GM20000 (cell line): ENCODE results near the gene ARHGAP1.

Experiments
- DNase-seq: peaks from one replicate; pipeline ENCODE4 v3.0.0; 2012; ENCODE audit warnings: low spot score
- CTCF ChIP-seq: IDR thresholded peaks from 2 replicates; pipeline ENCODE4 v1.5.1; 2012; ENCODE audit warnings: mild to moderate bottlenecking, control low read depth; ENCODE audit errors: extremely low read depth, missing control alignments

The ARHGAP1 gene

DNA sequence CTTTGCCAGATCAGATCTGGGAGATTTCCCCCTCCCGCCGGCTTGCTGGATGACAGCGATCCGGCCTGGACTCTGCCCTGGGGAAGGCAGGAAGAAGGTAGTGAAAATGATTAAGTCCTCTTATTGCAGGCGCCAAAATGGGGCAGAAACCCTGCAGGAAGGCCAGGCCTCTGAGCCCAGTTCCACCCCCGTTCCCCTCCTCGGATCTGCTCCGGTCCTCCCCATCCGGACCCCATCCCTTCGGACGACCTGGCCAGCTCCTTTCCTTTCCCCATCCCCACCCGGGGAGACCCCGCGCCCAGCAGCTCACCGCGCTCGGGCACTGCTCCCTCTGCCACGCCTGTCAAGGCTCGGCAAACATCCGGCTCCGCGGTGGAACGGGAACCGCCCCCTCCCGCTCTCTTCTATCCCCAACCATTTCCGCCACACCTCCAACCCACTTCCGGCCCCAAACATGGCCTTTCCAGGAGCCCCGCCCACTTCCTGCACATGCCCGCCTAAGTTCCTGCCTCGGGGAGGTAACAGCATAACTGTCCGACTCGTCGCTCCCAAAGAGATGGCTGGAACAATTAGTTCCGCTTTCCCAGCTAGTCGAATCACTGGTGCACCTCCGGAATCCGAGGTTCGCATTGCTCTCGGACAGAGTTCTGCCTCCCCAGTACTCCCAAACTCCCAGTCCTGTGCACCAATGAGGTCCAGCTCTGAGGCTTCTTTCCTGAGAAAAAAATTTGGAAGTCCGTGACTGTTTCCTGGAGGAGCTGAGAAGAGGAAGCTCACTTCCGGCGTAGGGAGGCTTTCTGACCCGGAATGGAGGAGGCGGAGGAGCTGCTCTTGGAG, at the start of gene ARHGAP1, which contains the start of gene ZNF408:
ARHGAP1 (minus strand) TSS at position 379 of the 837 bp plus-strand sequence. CDS start 4,512 bp downstream, outside the sequence.
ZNF408 (plus strand) TSS at position 791 of the 837 bp plus-strand sequence; CDS start at position 808, 17 bp downstream.
- peak; percentile 95 for DNase-seq
- no peak for TF ChIP-seq CTCF

GRCh38 chr11:46747150-46747549, 46.7 kb upstream of the ARHGAP1 start:
- TF ChIP-seq CTCF, result no peak

DNA sequence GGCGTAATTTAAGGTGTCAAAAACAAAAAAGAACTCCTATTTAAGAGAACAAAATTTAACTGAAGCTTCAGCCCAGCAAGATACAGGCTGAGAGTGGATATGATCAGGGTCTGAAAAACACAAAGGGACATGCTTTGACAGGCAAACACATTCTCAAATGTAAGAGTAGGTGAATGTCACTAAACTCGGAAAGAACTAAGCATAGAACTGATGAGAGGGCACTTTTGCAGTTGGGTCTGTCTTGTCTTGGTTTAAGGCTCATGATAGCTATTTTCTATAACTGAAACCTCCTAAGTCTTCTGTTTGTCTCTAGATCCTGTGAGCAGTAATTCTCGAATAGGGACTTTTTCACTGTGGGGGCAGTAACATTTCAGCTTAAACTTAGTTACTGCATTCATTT, 45.6 kb upstream of the ARHGAP1 start:
- no peak for DNase-seq
- TF ChIP-seq CTCF, result no peak

More at GRCh38 chr11:46747150-46747549, 46.7 kb upstream of the ARHGAP1 start:
- DNase-seq, result no peak

- TF ChIP-seq CTCF, result no peak
- no peak for DNase-seq
These were observed 44.9 kb upstream of the ARHGAP1 start for GRCh38 chr11:46745328-46745727.

- no peak for DNase-seq
- no peak for TF ChIP-seq CTCF
These were observed 43.4 kb upstream of the ARHGAP1 start for GRCh38 chr11:46743693-46744339.

- DNase-seq, result no peak
- TF ChIP-seq CTCF, result no peak
These were observed 42.6 kb upstream of the ARHGAP1 start for GRCh38 chr11:46743043-46743442.

- no peak for DNase-seq
- no peak for TF ChIP-seq CTCF
These were observed 41.4 kb upstream of the ARHGAP1 start for GRCh38 chr11:46741600-46742484.
